ENCODE data around the gene UTS2B.

Gene UTS2B

DNA sequence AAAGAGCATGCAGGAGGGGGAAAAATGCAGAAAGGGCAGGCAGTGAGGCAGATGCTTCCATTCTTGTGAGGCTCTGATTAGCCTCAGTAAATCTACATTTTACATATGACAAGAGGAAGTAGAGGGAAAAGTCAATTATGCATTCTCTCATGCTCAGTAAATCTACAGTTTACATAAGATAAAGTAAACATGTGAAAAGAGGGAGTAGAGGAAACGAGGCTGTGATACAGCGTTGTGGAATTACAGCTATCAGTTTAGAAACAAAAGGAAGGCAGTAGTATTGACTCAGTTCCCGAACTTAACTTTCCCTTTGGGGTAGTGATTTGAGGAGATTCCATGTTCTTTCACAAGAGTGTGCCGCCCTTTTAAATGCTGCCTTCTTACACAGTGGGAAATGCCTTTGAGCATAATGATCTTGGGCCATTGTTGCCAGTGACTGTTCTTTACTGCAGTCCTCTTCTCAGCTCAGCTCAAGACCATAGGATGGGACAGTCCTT is 92.0 kb downstream of the UTS2B start:
- DNase-seq (ENCODE audit: low read depth): no peak

GRCh38 chr3:191237047-191237882 is 93.1 kb downstream of the UTS2B start:
- DNase-seq (ENCODE audit: low read depth): no peak

DNA sequence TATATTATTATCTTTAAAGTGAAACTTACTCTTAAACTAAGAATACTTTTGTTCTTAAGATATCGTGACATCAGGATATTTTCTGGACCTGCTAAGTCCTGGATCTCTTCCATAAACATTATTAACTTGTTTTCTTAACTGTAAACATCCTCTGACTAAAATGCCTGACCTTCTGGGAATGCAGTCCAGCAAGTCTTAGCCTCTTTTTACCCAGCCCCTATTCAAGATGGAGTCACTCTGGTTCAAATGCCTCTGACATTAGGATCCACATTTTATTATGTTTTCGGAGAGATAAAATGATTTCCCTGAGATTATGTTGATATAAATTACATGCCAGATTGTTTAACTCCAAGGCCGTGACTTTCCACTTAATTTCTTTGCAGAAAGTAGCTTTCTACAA is 93.7 kb downstream of the UTS2B start:
- DNase-seq (ENCODE audit: low read depth): no peak

- DNase-seq (ENCODE audit: low read depth): no peak
Observed at GRCh38 chr3:191235331-191236314, 94.7 kb downstream of the UTS2B start.

DNA sequence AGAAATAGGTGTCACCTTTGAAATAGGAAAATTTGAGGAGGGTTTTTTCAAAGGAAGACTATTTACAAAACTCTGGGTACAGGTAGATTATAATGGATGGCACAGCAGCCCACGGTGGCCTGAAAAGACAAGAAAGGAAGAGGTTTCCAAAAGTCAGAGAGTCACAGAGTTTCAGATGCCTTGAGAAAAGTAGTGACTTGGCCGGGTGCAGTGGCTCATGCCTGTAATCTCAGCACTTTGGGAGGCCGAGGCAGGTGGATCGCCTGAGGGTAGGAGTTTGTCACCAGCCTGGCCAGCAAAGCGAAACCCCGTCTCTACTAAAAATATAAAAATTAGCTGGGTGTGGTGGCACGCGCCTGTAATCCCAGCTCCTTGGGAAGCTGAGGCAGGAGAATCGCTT is 96.1 kb downstream of the UTS2B start:
- DNase-seq (ENCODE audit: low read depth): no peak

GRCh38 chr3:191227541-191227940 is 102.8 kb downstream of the UTS2B start:
- no peak for DNase-seq (ENCODE audit: low read depth)

DNA sequence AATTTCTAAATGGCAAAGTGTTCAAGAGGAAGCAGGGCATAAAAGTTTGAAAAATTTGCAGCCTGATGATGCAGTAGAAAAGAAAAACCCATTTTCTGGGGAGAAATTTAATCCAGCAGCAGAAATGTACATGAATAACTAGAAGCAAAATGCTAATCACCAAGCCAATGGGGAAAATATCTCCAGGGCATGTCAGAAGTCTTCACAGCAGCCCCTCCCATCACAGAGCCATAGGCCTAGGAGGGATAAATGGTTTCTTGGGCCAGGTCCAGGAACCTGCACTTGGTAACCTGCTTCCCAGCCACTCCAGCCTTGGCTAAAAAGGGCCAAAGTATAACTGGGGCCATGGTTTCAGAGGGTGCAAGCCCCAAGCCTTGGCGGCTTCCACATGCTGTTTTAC is 108.7 kb downstream of the UTS2B start:
- DNase-seq (ENCODE audit: low read depth): no peak

DNA sequence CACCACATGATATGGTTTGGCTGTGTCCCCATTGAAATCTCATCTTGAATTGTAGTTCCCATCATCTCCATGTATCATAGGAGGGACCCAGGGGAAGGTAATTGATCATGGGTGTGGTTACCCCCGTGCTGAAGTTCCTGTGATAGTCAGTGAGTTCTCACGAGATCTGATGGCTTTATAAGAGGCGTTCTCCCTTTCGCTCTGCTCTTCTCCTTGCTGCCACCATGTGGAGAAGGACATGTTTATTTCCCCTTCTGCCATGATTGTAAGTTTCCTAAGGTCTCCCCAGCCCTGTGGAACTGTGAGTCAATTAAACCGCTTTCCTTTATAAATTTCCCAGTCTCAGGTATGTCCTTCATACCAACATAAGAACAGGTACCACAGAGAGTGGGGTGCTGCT is 109.4 kb downstream of the UTS2B start:
- DNase-seq (ENCODE audit: low read depth): no peak

GRCh38 chr3:191217301-191217700 is 113.0 kb downstream of the UTS2B start:
- DNase-seq (ENCODE audit: low read depth): no peak

All from stimulated activated CD8-positive, alpha-beta memory T cell treated with anti-CD3 and anti-CD28 coated beads, Interleukin-4, amount 100 ng/mL, for 24 hours (primary cell).